Measurements from ENCODE around the gene CDH13. TPM values are rescaled to one million over a fixed set of nuclear protein-coding genes. Genes with fewer than 3 reads are reported as not detected.

CDH13 gene
- total and polyA plus RNA-seq, 2 donors (not counting 3 experiments of a cell fraction or from before 2014, with no cell fraction given), result 96.6 to 124 TPM

- Histone ChIP-seq H3K27ac (ENCODE audit: insufficient read depth, low read depth, low read length) (peak overlapping the region; percentile 96), H3K36me3 (ENCODE audit: control insufficient read depth in 2 of 2, extremely low read depth in 1 of 2, insufficient read depth in 2 of 2, low read length in 2 of 2) (no peaks in the 10 kb centered on the region), H4K20me1 (replicated peaks; ENCODE audit: control insufficient read depth, extremely low read depth, insufficient read depth, low read length) (no peaks in the 10 kb centered on the region), H3K9me3 (replicated peaks; ENCODE audit: control insufficient read depth, insufficient read depth, low read length) (no peaks in the 10 kb centered on the region), H3K9me1 (replicated peaks; ENCODE audit: control insufficient read depth, extremely low read depth, insufficient read depth, low read length) (no peaks in the 10 kb centered on the region), H3K4me3 (replicated peaks in 1 of 3; ENCODE audit: insufficient read depth in 1 of 3, low read depth in 1 of 3, low read length in 3 of 3) (peak overlapping the region in 1 of 3 experiments; percentile 82), H3K4me1 (ENCODE audit: control insufficient read depth, extremely low read depth, insufficient read depth, low read length) (peaks cover 61% of the 10 kb centered on the region), H2AFZ (ENCODE audit: low read depth, low read length) (peak overlapping the region; percentile 0), H3K27me3 (ENCODE audit: control insufficient read depth in 2 of 2, insufficient read depth in 2 of 2, low read length in 2 of 2) (peaks cover 0 to 2% of the 10 kb centered on the region in 2 experiments), H3K9ac (replicated peaks; ENCODE audit: extremely low read depth, insufficient read depth, low read length) (peak overlapping the region; percentile 90), H3K4me2 (ENCODE audit: insufficient read depth, low read length) (peak overlapping the region; percentile 83), H3K79me2 (ENCODE audit: control insufficient read depth, insufficient read depth, low read length) (peaks cover 28% of the 10 kb centered on the region)
- TSS peak; percentile 18 for BruUV-seq (replicated peaks)
- dilution Hi-C loops (cut with MboI; ENCODE audit: extremely low pct_ligation_motif_present, low sequenced_read_pairs), result no loop called here
- POLR2A ChIA-PET, result no interaction called here
- TF ChIP-seq MYC (IDR thresholded peaks at IDR 0.05; ENCODE audit: low read depth, low read length) (no peak), POLR2A (IDR thresholded peaks at IDR 0.05; ENCODE audit: low read depth, low read length) (peak; percentile 31), POLR2AphosphoS5 (IDR thresholded peaks at IDR 0.05; ENCODE audit: insufficient read depth, low read depth, low read length) (no peak), JUN (IDR thresholded peaks at IDR 0.05; ENCODE audit: borderline replicate concordance, insufficient read depth, insufficient read length, low read depth) (peak; percentile 75), FOS (IDR thresholded peaks at IDR 0.05; ENCODE audit: borderline replicate concordance, insufficient read depth, low read length) (peak; percentile 34)
- intact Hi-C loops (cut with micrococcal nuclease), result loop anchor here (1.0 to 5.0 kb wide), 8 partner anchors 9 to 818 kb away; no protein-coding TSS in a partner anchor
- DNase-seq (ENCODE audit: low read depth, low spot score), result peak; percentile 93
- CTCF ChIA-PET, result interaction anchor here (0.9 to 6.4 kb wide), 9 partner anchors 9 to 585 kb away, joined by 3 to 95 read pairs (median 5); no protein-coding TSS in a partner anchor
- peak; percentile 90 for FAIRE-seq
Observed at GRCh38 chr16:82629441-82630027, 2.8 kb downstream of the CDH13 start.

- ChIA-PET CTCF (interaction anchor here (0.7 to 6.4 kb wide), 32 partner anchors 10 to 816 kb away, joined by 3 to 95 read pairs (median 4); no protein-coding TSS in a partner anchor), POLR2A (no interaction called here)
- intact Hi-C loops (cut with micrococcal nuclease), result loop anchor here (1.0 kb wide), 1 partner anchor 438 kb away; no protein-coding TSS in a partner anchor
- Histone ChIP-seq H3K9me1 (replicated peaks; ENCODE audit: control insufficient read depth, extremely low read depth, insufficient read depth, low read length) (no peaks in the 10 kb centered on the region), H3K4me2 (ENCODE audit: insufficient read depth, low read length) (peak overlapping the region; percentile 83), H3K79me2 (ENCODE audit: control insufficient read depth, insufficient read depth, low read length) (peaks cover 32% of the 10 kb centered on the region), H3K27ac (ENCODE audit: insufficient read depth, low read depth, low read length) (peak overlapping the region; percentile 96), H3K27me3 (ENCODE audit: control insufficient read depth in 2 of 2, insufficient read depth in 2 of 2, low read length in 2 of 2) (no peaks in the 10 kb centered on the region), H2AFZ (ENCODE audit: low read depth, low read length) (no peak overlapping the region), H3K9ac (replicated peaks; ENCODE audit: extremely low read depth, insufficient read depth, low read length) (peak overlapping the region; percentile 90), H3K4me1 (ENCODE audit: control insufficient read depth, extremely low read depth, insufficient read depth, low read length) (peaks cover 68% of the 10 kb centered on the region), H3K4me3 (replicated peaks in 1 of 3; ENCODE audit: insufficient read depth in 1 of 3, low read depth in 1 of 3, low read length in 3 of 3) (peak overlapping the region in 1 of 3 experiments; percentile 82), H4K20me1 (replicated peaks; ENCODE audit: control insufficient read depth, extremely low read depth, insufficient read depth, low read length) (no peaks in the 10 kb centered on the region), H3K9me3 (replicated peaks; ENCODE audit: control insufficient read depth, insufficient read depth, low read length) (no peaks in the 10 kb centered on the region), H3K36me3 (ENCODE audit: control insufficient read depth in 2 of 2, extremely low read depth in 1 of 2, insufficient read depth in 2 of 2, low read length in 2 of 2) (no peaks in the 10 kb centered on the region)
- dilution Hi-C loops (cut with MboI; ENCODE audit: extremely low pct_ligation_motif_present, low sequenced_read_pairs), result no loop called here
- DNase-seq (ENCODE audit: low read depth, low spot score) (no peak), FAIRE-seq (no peak)
- no peak for TF ChIP-seq CTCF (IDR thresholded peaks at IDR 0.05; ENCODE audit: extremely low read depth in 1 of 2, insufficient read depth in 1 of 2, low read depth in 1 of 2, low read length in 2 of 2)
- no peak for TF ChIP-seq FOS (IDR thresholded peaks at IDR 0.05; ENCODE audit: borderline replicate concordance, insufficient read depth, low read length)
- no peak for TF ChIP-seq JUN (IDR thresholded peaks at IDR 0.05; ENCODE audit: borderline replicate concordance, insufficient read depth, insufficient read length, low read depth)
- no peak for TF ChIP-seq GATA2 (IDR thresholded peaks at IDR 0.05; ENCODE audit: insufficient read depth, insufficient read length, low read depth, low read length)
- no peak for TF ChIP-seq MAX (IDR thresholded peaks at IDR 0.05; ENCODE audit: insufficient read depth, insufficient read length)
- TF ChIP-seq MYC (IDR thresholded peaks at IDR 0.05; ENCODE audit: low read depth, low read length), result no peak
- no peak for TF ChIP-seq POLR2A (IDR thresholded peaks at IDR 0.05; ENCODE audit: low read depth, low read length)
- TF ChIP-seq POLR2AphosphoS5 (IDR thresholded peaks at IDR 0.05; ENCODE audit: insufficient read depth, low read depth, low read length), result no peak
- no peak for TF ChIP-seq EZH2 (IDR thresholded peaks at IDR 0.05; ENCODE audit: borderline replicate concordance, low read depth, low read length, severe bottlenecking)
- BruUV-seq (replicated peaks), result no TSS peak
Observed at GRCh38 chr16:82630219-82630618, 3.5 kb downstream of the CDH13 start.

All from endothelial cell of umbilical vein (primary cell).